Activated T-cell treated with anti-CD3 and anti-CD28 coated beads for 48 hours (primary cell): ENCODE data around the gene ATP1B2.
A peak's percentile ranks its signal among the peaks of the same experiment; 100 is the strongest.
"Not testable (repeated sequence)": the region's sequence is repeated elsewhere in the genome, so short reads cannot be mapped to it uniquely, and the experiment has no call there.

Experiments used
- DNase-seq: peaks from one replicate; pipeline ENCODE4 v3.0.0-alpha.2; 2020; ENCODE audit warnings: low read depth

Gene ATP1B2

GRCh38 chr17:7650509-7651096 is at the start of gene ATP1B2:
Gene ATP1B2 (plus strand): TSS chr17:7650926. CDS start chr17:7651519, 593 bp downstream.
- peak; percentile 52 for DNase-seq

GRCh38 chr17:7606280-7606679 is 44.4 kb upstream of the ATP1B2 start:
- no peak for DNase-seq

- DNase-seq: no peak
Observed at GRCh38 chr17:7610641-7611040, 40.1 kb upstream of the ATP1B2 start.

GRCh38 chr17:7611635-7612293 is 39.0 kb upstream of the ATP1B2 start:
- DNase-seq: no peak

GRCh38 chr17:7612294-7612640 is 38.5 kb upstream of the ATP1B2 start:
- no peak for DNase-seq

- no peak for DNase-seq
Observed at GRCh38 chr17:7613769-7614424, 36.8 kb upstream of the ATP1B2 start.

GRCh38 chr17:7614425-7615264 is 36.1 kb upstream of the ATP1B2 start, which contains the start of gene FXR2:
Gene FXR2 (minus strand): TSS chr17:7614897. CDS start chr17:7614532, 365 bp downstream.
- DNase-seq: peak; percentile 99

- DNase-seq: no peak
Observed at GRCh38 chr17:7615265-7615747, 35.4 kb upstream of the ATP1B2 start.

GRCh38 chr17:7618608-7619007 is 32.1 kb upstream of the ATP1B2 start:
- DNase-seq: no peak

- no peak for DNase-seq
Observed at GRCh38 chr17:7620835-7621234, 29.9 kb upstream of the ATP1B2 start.

GRCh38 chr17:7623661-7624060 is 27.1 kb upstream of the ATP1B2 start:
- no peak for DNase-seq

- not testable (repeated sequence) for DNase-seq
Observed at GRCh38 chr17:7625749-7626148, 25.0 kb upstream of the ATP1B2 start.

- DNase-seq: no peak
Observed at GRCh38 chr17:7626307-7626706, 24.4 kb upstream of the ATP1B2 start.

GRCh38 chr17:7626956-7627249 is 23.8 kb upstream of the ATP1B2 start:
- DNase-seq: no peak

- peak; percentile 81 for DNase-seq
Observed at GRCh38 chr17:7627250-7628121, 23.2 kb upstream of the ATP1B2 start, which contains the start of gene SAT2. Gene SAT2 (minus strand): TSS chr17:7627821. CDS start chr17:7627635, 186 bp downstream.

GRCh38 chr17:7629939-7630571 is 20.7 kb upstream of the ATP1B2 start, which contains the start of gene SHBG:
Gene SHBG (plus strand): TSS chr17:7630135. CDS start chr17:7630173, 38 bp downstream.
- DNase-seq: no peak

- DNase-seq: no peak
Observed at GRCh38 chr17:7631398-7632380, 19.0 kb upstream of the ATP1B2 start.

GRCh38 chr17:7632492-7632894 is 18.2 kb upstream of the ATP1B2 start:
- DNase-seq: no peak

- DNase-seq: no peak
Observed at GRCh38 chr17:7633093-7633492, 17.6 kb upstream of the ATP1B2 start.

- no peak for DNase-seq
Observed at GRCh38 chr17:7634384-7634783, 16.3 kb upstream of the ATP1B2 start.
